GM21825 (cell line): ENCODE results near the gene PNO1.

ENCODE experiments used
- ATAC-seq: cut with Tn5 transposase; IDR thresholded peaks from one replicate; pipeline ENCODE4 v1.9.1; 2021; ENCODE audit warnings: mild to moderate bottlenecking, moderate library complexity; ENCODE audit not compliant: unreplicated experiment

PNO1 gene

GRCh38 chr2:68193144-68193543, 35.5 kb downstream of the PNO1 start:
- no peak for ATAC-seq

DNA sequence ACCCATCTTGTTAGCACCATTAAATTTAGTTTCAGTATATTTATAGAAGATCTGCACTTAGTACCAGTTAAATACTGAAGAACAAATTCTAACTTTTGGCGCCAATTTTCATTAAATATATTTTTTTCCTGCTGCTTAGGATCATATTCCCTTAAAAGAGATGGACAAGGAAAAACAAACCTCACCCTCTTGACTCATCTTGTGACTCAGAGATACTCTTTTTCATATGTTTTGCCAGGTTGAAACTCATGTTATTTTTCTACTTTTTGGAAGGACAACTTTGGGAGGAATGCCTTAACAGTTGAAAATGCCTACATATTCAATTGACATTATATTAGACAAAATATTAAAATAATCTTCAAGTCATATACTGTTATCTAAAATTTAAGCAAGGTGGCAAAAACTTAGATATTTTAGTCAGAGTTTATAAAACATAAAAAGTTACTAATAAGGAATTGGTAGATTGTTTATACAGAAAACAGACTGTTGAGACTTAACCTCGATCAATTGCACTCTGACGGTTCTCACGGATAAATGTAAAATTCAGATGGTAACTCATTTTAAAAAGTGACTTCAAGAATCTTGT, 36.2 kb downstream of the PNO1 start:
- ATAC-seq = no peak

DNA sequence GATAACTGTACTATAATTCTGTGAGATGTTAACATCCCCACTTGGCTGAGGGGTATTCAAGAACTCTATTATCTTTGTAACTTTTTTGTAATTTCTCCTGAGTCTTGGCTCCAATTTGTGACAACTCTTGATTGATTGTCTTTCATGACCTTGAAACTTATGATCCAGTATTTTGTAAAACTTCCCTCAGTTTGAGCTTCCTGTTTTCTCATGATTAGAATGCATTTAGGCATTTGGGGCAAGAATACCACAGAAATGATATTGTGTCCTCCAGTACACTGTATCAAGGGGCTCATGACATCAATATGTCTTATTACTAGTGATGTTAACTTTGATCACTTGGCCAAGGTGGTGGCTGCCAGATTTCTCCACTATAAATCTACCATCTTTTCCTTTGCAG, 37.4 kb downstream of the PNO1 start:
- ATAC-seq = no peak

DNA sequence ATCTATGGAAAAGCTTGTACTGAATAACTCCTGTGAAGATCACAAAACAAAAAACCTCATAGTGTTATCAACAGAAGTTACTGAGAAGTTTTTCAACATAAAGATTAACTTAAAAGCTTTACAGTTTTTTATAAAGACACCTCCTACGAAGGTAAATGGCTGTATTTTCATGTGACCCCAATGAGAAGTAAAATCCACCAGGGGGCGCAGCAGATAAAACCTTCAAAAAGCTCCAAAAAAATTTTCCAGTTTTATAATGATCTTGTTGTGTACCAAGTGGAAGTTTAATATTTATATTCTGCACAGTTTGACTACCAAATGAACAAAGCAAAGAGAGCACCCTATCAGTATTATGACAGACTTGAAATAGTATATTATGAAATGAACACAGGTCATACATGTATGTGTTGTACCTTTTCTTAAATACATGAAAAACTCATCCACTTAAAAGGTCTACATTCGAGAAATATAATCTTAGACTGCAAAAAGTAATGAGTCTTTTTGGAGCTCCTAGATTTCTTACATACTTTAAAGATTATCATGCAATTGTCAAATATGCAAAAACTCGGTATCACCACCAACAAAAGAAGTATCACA, 38.5 kb downstream of the PNO1 start:
- no peak for ATAC-seq

DNA sequence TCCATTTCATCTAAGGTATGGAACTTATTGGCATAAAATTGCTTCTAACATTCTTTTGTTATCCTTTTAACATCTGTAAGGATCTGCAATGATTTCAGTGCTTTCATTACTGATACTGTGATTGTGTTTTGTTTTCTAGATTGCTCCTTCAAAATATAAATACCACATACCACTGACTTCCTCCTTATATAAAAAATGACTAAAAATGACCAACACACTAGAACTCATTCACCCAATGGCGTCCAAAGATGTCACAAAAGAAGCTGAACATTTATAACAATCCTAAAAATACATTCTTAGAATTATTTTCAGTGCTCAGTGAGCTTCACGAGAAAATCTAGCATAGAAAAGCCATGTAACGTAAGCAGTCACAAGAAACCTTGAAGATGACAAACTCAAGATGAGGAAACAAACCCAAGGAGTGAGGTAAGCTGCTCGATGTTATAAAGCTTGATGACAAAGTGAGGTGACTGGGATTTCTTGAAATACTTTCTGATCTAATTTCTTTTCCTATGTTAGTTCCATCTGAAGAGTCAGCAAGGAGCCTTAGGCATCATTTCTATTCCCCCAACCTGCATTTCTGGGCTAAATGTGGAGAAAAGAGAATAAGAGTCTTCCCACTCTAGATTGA, 42.6 kb downstream of the PNO1 start:
- ATAC-seq = no peak

- peak; percentile 88 for ATAC-seq
Observed at GRCh38 chr2:68203587-68203986, 45.9 kb downstream of the PNO1 start.

DNA sequence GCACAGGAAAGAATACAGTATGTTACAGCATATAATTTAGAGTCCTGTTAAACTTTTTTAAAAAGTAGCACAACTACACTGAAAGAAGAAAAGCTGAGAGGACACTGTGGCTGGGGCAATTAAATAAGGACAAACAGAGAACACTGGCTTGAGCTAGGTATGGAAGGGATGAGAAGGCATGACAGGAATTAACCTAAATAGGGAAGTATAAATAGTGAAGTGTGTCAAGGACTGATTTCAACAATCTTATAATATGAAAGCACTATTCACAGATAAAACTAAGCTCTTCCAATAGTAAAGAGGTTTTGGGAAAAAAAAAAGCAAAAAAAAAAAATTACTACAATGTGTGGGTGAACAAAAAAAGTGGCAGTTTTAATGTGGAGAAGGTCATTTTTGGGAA, 49.1 kb downstream of the PNO1 start:
- ATAC-seq = no peak

DNA sequence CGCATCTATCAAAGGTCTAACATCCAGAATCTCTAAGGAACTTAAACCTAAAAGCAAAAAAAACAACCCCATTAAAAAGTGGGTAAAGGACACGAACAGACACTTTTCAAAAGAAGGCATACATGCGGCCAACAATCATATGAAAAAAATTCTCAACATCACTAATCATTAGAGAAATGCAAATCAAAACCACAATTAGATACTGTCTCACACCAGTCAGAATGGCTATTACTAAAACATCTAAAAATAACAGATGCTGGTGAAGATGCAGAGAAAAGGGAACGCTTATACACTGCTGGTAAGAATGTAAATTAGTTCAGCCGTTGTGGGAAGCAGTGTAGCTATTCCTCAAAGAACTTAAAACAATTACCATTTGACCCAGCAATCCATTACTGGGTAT, 56.7 kb downstream of the PNO1 start:
- ATAC-seq = peak; percentile 68

- ATAC-seq = no peak
Observed at GRCh38 chr2:68216454-68217310, 59.0 kb downstream of the PNO1 start.

GRCh38 chr2:68217729-68218128, 60.0 kb downstream of the PNO1 start:
- no peak for ATAC-seq

DNA sequence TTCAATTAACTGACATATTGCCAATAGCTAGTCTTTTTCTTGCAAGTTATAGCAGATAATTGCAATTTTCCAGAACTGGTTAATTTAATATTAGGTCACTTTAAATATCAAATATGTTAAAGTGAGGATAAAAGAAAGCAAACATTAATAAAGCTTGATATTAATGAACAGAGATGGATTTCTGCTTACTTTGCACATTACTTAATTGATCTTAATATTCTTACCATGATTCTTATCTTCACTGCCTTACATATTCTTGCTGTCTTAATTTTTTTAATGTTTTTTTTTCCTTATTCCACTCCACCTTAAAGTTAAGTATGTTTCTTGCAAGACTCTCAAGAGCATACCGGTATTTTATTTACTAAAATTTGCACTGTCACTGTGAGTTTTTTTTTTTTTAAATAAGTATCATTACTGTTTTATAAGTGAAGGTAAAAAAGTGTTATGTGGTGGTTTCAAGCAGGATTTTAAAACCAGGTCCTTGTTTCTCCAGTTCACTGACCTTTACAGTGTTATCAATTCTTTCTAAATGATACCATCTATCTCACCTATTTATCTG, 60.7 kb downstream of the PNO1 start:
- no peak for ATAC-seq

- no peak for ATAC-seq
Observed at GRCh38 chr2:68222287-68222686, 64.6 kb downstream of the PNO1 start.

DNA sequence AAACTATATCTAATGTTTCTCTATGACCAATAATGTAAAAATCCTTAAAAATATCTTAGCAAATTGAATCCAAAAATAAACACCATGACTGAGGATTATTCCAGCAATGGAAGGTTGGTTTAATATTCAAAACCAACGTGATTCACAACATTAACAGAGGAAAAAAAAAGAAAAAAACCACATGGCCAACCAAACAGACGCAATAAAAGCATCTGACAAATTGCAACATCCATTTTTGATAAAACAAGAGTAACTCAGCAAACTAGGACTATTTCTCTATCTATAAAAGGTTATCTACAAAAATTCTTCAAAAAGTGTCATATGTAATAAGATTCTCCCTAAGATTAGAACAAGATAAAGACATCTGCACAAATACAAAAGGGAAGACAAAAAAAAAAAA, 65.7 kb downstream of the PNO1 start:
- ATAC-seq = no peak

GRCh38 chr2:68225119-68225632, 67.5 kb downstream of the PNO1 start:
- ATAC-seq = peak; percentile 72
